HepG2 (cell line): ENCODE data around the gene PCGF3.

ENCODE experiments used
- CTCF ChIP-seq: sonication (generic); formaldehyde crosslinking; IDR thresholded peaks from 2 replicates; pipeline ENCODE4 v1.5.0; 2020; ENCODE audit warnings: mild to moderate bottlenecking, missing genetic modification reagents, moderate library complexity
- EP300 ChIP-seq, 3 experiments: sonication (generic) in 1 of 3; formaldehyde crosslinking in 1 of 3; IDR thresholded peaks; 2 replicates each; pipeline versions ENCODE4 v1.5.1 to v1.6.1; 2011 to 2020; ENCODE audit warnings: low read depth in 2 of 3, low read length in 2 of 3, borderline replicate concordance in 1 of 3, improper control_type of control experiment in 1 of 3, mild to moderate bottlenecking in 1 of 3, missing genetic modification reagents in 1 of 3, moderate library complexity in 1 of 3
- GMEB1 ChIP-seq: sonication (generic); formaldehyde crosslinking; IDR thresholded peaks from 2 replicates; pipeline ENCODE4 v1.5.1; 2020; ENCODE audit warnings: missing genetic modification reagents, mild to moderate bottlenecking, borderline replicate concordance
- NBN ChIP-seq: fragments of 450-650 bp; conservative IDR thresholded peaks from 2 replicates; pipeline ENCODE4 v1.6.1; 2017
- POLR2AphosphoS5 ChIP-seq: IDR thresholded peaks from 2 replicates; pipeline ENCODE4 v1.6.1; 2012; ENCODE audit warnings: low read depth, low read length
- SIN3A ChIP-seq: IDR thresholded peaks from 2 replicates; pipeline ENCODE4 v1.6.1; 2011; ENCODE audit warnings: low read depth, mild to moderate bottlenecking, control low read depth, low read length, borderline replicate concordance
- YY1 ChIP-seq: IDR thresholded peaks from 2 replicates; pipeline ENCODE4 v1.6.1; 2011; ENCODE audit warnings: low read length, low read depth, moderate library complexity, mild to moderate bottlenecking; ENCODE audit not compliant: insufficient read depth, insufficient replicate concordance

GRCh38 chr4:781493-782216, 76.0 kb downstream of the PCGF3 start:
- TF ChIP-seq NBN (no peak), POLR2AphosphoS5 (peak; percentile 89), CTCF (CRISPR knock-in tag) (no peak), EP300 (IDR thresholded peaks at IDR 0.05; ENCODE audit: low read depth in 2 of 2, low read length in 2 of 2) (no peak), EP300 (CRISPR knock-in tag; IDR thresholded peaks at IDR 0.05; ENCODE audit: borderline replicate concordance) (no peak), SIN3A (no peak), YY1 (peak; percentile 95), GMEB1 (peak; percentile 62; the same call in 1 of the 2 replicates)
